Sigmoid colon (tissue), 7 donors: Measurements from ENCODE around the gene FRAS1. TPM values are rescaled to one million over a fixed set of nuclear protein-coding genes. Genes with fewer than 3 reads are reported as not detected.

Experiments used
- DNase-seq: peaks from one replicate; pipeline ENCODE4 v3.0.0-alpha.2; 2019
- H3K27ac ChIP-seq, 4 donors: fragments of 200-600 bp; sonication (generic); one replicate each; pipeline ENCODE4 v1.5.1; 2016 to 2019; ENCODE audit warnings: mild to moderate bottlenecking in 1 of 4
- H3K27me3 ChIP-seq, 3 donors: fragments of 200-600 bp; sonication (generic); one replicate each; pipeline ENCODE4 v1.5.1; 2019; ENCODE audit warnings: mild to moderate bottlenecking in 1 of 3
- H3K36me3 ChIP-seq, 4 donors: fragments of 200-600 bp; sonication (generic); one replicate each; pipeline ENCODE4 v1.5.1; 2016 to 2019
- H3K4me1 ChIP-seq, 4 donors: fragments of 200-600 bp; sonication (generic); one replicate each; pipeline ENCODE4 v1.5.1; 2017 to 2019
- H3K4me3 ChIP-seq, 4 donors: fragments of 200-600 bp; sonication (generic); one replicate each; pipeline ENCODE4 v1.5.1; 2017 to 2019; ENCODE audit warnings: mild to moderate bottlenecking in 2 of 4, moderate library complexity in 1 of 4
- H3K9me3 ChIP-seq, 4 donors: fragments of 200-600 bp in 3 of 4; sonication (generic) in 3 of 4; one replicate each; pipeline versions ENCODE4 v1.5.1 to v1.6.1; 2013 to 2019
- CTCF ChIP-seq, 4 experiments: fragments of 450-650 bp in 3 of 4; fragments of 200-600 bp in 1 of 4; IDR thresholded peaks; one replicate each; pipeline ENCODE4 v1.5.1; 2016 to 2019; ENCODE audit warnings: antibody characterized with exemption in 4 of 4, mild to moderate bottlenecking in 3 of 4, moderate library complexity in 2 of 4
- EP300 ChIP-seq, 4 donors: sonication (generic); formaldehyde crosslinking; IDR thresholded peaks; one replicate each; pipeline ENCODE4 v1.6.1; 2017; ENCODE audit warnings: antibody characterized with exemption in 4 of 4
- POLR2A ChIP-seq, 2 donors: fragments of 450-650 bp; IDR thresholded peaks; one replicate each; pipeline ENCODE4 v1.6.1; 2016; ENCODE audit warnings: antibody characterized with exemption in 2 of 2, mild to moderate bottlenecking in 2 of 2, moderate library complexity in 2 of 2
- POLR2AphosphoS5 ChIP-seq, 4 donors: sonication (generic); formaldehyde crosslinking; IDR thresholded peaks; one replicate each; pipeline ENCODE4 v1.6.1; 2017; ENCODE audit warnings: antibody characterized with exemption in 4 of 4
- WGBS, 2 donors: extraction: QIAGEN DNeasy Blood & Tissue Kit; methylation state at CpG; one replicate each; pipeline ENCODE4 v1.1.7; 2013; 5-methylcytosine and 5-hydroxymethylcytosine counted together
- intact Hi-C: fragments of 100-400 bp; cut with DNase I; formaldehyde crosslinking; loops from one replicate; pipeline ENCODE4 v1.15.1; 2023
- polyA plus RNA-seq, 3 donors: library from polyadenylated mRNA; stranded (reverse); fragments of 200-250 nt; gene quantifications; one replicate each; pipeline ENCODE4 v1.2.3, GENCODE V29; 2013
- total RNA-seq, 4 donors: library from RNA; depleted of rRNA; stranded (reverse); fragments of >200 nt; gene quantifications; one replicate each; pipeline ENCODE4 v1.1.0, GENCODE V29; 2016
- donor health status: healthy with polysubstance abuse.
- donor health status: Bipolar disorder and iron deficiency.
- donor health status: healthy.

Gene FRAS1
- total and polyA plus RNA-seq, 7 donors = under 0.01 to 22.4 (median 7.4) TPM; not detected in 1

GRCh38 chr4:78524009-78524408, 466.9 kb downstream of the FRAS1 start:
- H3K27me3 ChIP-seq = no peaks in the 10 kb centered on the region
- H3K4me1 ChIP-seq = peaks cover 0 to 13% (median 2%) of the 10 kb centered on the region in 4 donors
- no peaks in the 10 kb centered on the region for H3K36me3 ChIP-seq
- 0 to 91% methylated on average over 1 of the region's 1 CpG for WGBS, 2 donors
- DNase-seq = no peak
- H3K9me3 ChIP-seq = no peaks in the 10 kb centered on the region
- no peak for TF ChIP-seq POLR2AphosphoS5 (IDR thresholded peaks at IDR 0.05)
- no peak for TF ChIP-seq CTCF (IDR thresholded peaks at IDR 0.05)
- no peak for TF ChIP-seq EP300 (IDR thresholded peaks at IDR 0.05)
- TF ChIP-seq POLR2A (IDR thresholded peaks at IDR 0.05) = no peak
- H3K4me3 ChIP-seq = no peak overlapping the region
- H3K27ac ChIP-seq = no peak overlapping the region
- intact Hi-C loops = no loop called here

GRCh38 chr4:78525559-78525958, 468.4 kb downstream of the FRAS1 start:
- intact Hi-C loops = no loop called here

DNA sequence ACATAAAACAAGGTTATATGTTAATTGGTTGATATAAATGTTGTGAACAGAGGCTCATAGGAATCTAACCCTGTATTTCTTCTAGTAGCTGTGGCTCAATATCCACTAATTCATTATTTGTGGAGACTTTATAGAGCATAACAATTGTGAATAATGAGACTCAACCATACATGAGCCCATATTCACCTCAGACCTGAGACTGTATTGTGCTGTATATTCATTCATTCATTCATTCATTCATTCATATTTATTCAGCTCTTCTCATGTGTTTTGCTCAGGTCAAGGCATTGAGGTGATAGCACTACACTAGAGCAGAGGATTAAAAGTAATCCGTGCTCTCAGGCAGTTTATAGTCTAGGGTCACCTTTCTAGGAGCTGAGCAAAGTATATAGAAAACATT, 470.0 kb downstream of the FRAS1 start:
- H3K4me3 ChIP-seq = no peak overlapping the region
- no peaks in the 10 kb centered on the region for H3K36me3 ChIP-seq
- no peaks in the 10 kb centered on the region for H3K4me1 ChIP-seq
- H3K27me3 ChIP-seq = no peaks in the 10 kb centered on the region
- no peaks in the 10 kb centered on the region for H3K9me3 ChIP-seq
- H3K27ac ChIP-seq = no peak overlapping the region
- 87 to 96% methylated on average over 1 of the region's 1 CpG for WGBS, 2 donors
- intact Hi-C loops = no loop called here
- TF ChIP-seq CTCF (IDR thresholded peaks at IDR 0.05) (no peak), POLR2A (IDR thresholded peaks at IDR 0.05) (no peak), EP300 (IDR thresholded peaks at IDR 0.05) (no peak), POLR2AphosphoS5 (IDR thresholded peaks at IDR 0.05) (no peak)
- DNase-seq = no peak

More at GRCh38 chr4:78525559-78525958, 468.4 kb downstream of the FRAS1 start:
- Histone ChIP-seq H3K27ac (no peak overlapping the region), H3K27me3 (no peaks in the 10 kb centered on the region), H3K36me3 (no peaks in the 10 kb centered on the region), H3K4me3 (no peak overlapping the region), H3K4me1 (peaks cover 0 to 11% (median 2%) of the 10 kb centered on the region in 4 donors), H3K9me3 (no peaks in the 10 kb centered on the region)
- DNase-seq = no peak
- 68 to 79% methylated on average over 3 of the region's 3 CpGs for WGBS, 2 donors
- no peak for TF ChIP-seq CTCF (IDR thresholded peaks at IDR 0.05)
- TF ChIP-seq POLR2AphosphoS5 (IDR thresholded peaks at IDR 0.05) = no peak
- no peak for TF ChIP-seq POLR2A (IDR thresholded peaks at IDR 0.05)
- no peak for TF ChIP-seq EP300 (IDR thresholded peaks at IDR 0.05)

DNA sequence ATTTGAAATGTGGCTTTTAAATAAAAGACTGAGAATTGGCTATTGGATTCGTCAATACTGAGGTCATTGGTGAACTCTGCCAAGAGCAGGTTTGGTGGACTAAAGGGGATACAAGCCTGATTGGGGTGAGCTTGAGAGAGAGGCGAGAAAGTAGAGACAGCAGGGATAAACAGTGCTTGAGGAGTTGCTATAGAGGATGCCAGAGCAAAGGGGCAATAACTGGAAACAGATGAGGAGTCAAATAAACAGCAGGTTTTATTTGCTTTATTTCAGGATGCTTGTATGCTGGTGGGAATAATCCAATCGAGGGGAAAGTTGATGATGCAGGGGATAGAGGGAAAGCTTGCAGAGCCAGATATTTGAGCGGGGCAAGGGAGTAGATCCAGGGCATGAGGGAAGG, 470.4 kb downstream of the FRAS1 start:
- WGBS, 2 donors = 83 to 84% methylated on average over 4 of the region's 4 CpGs
- intact Hi-C loops = no loop called here
- Histone ChIP-seq H3K27me3 (no peaks in the 10 kb centered on the region), H3K4me3 (no peak overlapping the region), H3K9me3 (no peaks in the 10 kb centered on the region), H3K36me3 (no peaks in the 10 kb centered on the region), H3K4me1 (no peaks in the 10 kb centered on the region), H3K27ac (no peak overlapping the region)
- no peak for DNase-seq
- TF ChIP-seq EP300 (IDR thresholded peaks at IDR 0.05) = no peak
- TF ChIP-seq POLR2A (IDR thresholded peaks at IDR 0.05) = no peak
- TF ChIP-seq CTCF (IDR thresholded peaks at IDR 0.05) = no peak
- no peak for TF ChIP-seq POLR2AphosphoS5 (IDR thresholded peaks at IDR 0.05)

DNA sequence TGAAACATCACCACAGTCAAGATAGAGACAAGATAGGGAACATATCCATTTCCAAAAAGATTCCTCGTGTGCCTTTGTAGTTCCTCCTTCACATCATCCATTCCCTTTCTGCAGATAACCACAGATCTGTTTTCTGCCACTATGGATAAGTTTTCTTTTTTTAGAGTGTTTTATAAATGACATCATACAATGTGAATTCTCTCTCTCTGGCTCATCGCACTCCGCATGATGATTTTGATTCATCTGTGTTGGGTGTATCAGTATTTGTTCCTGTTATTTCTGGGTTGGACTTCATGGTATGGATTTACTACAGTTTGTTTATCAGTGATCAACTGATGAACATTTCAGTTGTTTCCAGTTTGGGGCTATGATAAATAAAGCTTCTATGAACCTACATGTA, 471.2 kb downstream of the FRAS1 start:
- no peaks in the 10 kb centered on the region for H3K4me1 ChIP-seq
- H3K4me3 ChIP-seq = no peak overlapping the region
- intact Hi-C loops = no loop called here
- DNase-seq = no peak
- WGBS, 2 donors = 62 to 89% methylated on average over 3 of the region's 3 CpGs
- no peaks in the 10 kb centered on the region for H3K36me3 ChIP-seq
- no peaks in the 10 kb centered on the region for H3K9me3 ChIP-seq
- no peaks in the 10 kb centered on the region for H3K27me3 ChIP-seq
- no peak for TF ChIP-seq POLR2A (IDR thresholded peaks at IDR 0.05)
- no peak for TF ChIP-seq EP300 (IDR thresholded peaks at IDR 0.05)
- no peak for TF ChIP-seq POLR2AphosphoS5 (IDR thresholded peaks at IDR 0.05)
- TF ChIP-seq CTCF (IDR thresholded peaks at IDR 0.05) = no peak
- no peak overlapping the region for H3K27ac ChIP-seq
